GM19099 (cell line): Measurements from ENCODE around the gene GSE1.

ENCODE experiments used
- POLR2A ChIP-seq: IDR thresholded peaks from 3 replicates; pipeline ENCODE4 v1.6.1; 2011; ENCODE audit warnings: low read depth; ENCODE audit not compliant: insufficient read length; ENCODE audit errors: extremely low read depth

Gene GSE1

DNA sequence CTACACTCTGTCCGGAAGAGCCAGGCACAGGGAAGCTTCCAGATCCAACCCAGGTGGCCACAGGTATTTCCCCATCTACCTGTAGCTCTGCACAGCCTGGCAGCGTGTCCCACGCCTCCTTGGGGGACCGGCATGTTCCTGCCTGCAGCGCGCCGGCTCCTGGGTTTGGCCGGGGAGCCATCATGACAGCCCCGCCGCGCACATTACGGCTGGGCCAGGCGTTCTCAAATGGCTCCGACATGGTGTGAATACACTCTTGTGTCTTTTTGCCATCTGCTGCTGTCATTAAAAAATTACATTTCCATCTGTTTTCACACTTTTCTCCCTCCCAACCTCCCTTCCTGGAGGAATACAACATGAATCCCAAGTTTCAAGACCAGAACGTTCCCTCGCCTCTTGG is 83.7 kb downstream of the GSE1 start:
- no peak for TF ChIP-seq POLR2A

DNA sequence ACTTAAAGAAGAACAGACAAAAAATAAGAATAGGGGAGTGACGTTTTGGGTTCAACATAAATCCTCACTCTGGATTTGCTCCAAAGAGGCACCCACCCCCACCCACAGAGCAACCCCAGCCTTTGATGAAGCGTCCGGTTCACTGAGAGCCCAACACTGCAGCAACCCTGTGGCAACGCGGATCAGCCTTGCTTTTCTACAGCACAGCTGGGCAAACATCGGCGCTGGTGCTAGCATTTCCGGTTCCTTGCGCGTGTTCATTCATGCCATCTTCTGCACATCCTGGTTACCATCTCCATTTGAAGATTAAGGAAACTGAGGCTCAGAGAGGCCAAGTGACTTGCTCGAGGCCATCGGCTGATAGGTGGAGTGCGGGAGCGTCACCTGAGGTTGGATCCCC is 84.3 kb downstream of the GSE1 start:
- TF ChIP-seq POLR2A: no peak

DNA sequence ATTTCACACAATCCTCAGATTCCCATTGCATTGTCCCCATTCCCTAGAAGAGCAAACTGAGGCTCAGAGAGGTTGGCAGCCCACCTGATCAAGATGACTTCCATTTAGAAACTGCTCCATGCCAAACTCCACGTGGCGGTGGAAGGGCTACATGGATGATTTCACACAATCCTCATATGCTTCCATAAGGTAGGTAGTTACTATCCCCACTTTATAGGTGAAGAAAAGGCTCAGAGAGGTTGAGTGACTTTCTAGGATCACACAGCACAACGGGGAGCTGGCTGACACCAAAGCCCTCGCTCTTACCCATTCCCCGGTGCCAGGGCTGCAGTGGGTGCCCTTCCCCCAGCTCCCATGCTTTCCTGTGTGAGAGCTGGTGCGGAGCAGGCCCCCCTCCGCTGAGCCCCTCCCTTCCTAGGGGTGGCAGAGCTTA is 85.4 kb downstream of the GSE1 start:
- TF ChIP-seq POLR2A: no peak

DNA sequence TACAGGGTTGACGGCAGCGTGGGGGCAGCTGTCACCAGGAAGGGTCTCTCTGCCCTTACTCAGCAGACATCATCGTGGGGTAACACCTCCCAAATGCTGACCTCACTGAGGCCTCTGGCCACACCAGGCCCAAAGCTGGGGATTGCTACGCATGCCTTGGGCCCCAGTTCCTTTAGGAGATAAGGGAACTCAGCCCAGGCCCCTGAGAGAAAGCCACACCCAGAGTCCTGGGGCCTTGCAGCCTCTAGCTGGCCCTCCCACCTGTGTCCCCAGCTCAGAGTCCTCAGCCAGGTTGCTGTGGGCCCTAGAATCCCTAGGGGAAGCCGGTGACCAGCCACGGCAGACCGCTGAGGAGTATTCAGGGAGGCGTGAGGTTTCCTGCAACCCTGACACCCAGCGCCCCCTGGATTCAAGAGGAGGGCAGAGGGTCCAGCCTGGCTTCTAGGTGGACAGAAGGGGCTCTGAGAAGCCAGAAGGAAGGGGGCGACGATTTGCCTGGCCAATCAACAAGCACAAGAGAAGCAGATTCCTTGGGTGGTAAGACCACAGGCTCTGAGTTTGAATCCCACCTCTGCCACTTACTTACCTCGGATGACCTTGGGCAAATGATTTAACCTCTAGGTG is 85.9 kb downstream of the GSE1 start:
- TF ChIP-seq POLR2A: no peak

DNA sequence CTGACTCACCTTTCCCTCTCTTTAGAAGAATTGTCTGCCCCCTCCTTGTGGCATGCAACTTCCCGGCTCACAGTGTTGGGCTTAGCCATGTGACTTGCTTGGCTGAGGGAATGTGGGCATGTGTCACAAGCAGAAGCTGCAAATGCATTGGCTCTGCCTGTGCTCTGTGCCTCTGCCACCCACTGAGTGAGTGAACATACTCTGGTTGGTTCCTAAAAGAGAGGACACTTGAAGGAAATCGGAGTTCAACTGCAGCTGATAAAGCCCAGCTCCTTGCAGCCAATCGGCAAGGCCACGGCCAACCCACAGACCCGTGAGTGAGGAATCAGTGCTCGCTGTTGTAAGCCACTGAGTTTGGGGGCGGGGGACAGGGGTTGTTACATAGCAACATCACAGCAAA is 86.5 kb downstream of the GSE1 start:
- no peak for TF ChIP-seq POLR2A

DNA sequence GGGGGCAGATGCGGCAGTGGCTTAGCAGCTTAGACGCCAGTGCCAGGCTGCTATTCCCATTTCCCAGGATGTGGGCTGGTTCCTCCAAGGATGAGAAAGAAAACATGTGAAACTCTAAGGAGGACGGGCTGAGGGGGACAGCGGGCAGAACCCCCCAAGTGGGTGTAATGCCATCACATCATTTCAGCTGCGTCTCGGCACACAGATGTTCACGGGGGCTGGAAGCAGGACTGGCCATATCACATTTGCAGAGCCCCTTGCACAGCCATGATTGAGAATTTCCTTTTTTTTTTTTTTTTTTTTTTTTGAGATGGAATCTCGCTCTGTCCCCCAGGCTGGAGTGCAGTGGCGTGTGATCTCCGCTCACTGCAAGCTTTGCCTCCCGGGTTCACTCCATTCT is 90.9 kb downstream of the GSE1 start:
- no peak for TF ChIP-seq POLR2A

DNA sequence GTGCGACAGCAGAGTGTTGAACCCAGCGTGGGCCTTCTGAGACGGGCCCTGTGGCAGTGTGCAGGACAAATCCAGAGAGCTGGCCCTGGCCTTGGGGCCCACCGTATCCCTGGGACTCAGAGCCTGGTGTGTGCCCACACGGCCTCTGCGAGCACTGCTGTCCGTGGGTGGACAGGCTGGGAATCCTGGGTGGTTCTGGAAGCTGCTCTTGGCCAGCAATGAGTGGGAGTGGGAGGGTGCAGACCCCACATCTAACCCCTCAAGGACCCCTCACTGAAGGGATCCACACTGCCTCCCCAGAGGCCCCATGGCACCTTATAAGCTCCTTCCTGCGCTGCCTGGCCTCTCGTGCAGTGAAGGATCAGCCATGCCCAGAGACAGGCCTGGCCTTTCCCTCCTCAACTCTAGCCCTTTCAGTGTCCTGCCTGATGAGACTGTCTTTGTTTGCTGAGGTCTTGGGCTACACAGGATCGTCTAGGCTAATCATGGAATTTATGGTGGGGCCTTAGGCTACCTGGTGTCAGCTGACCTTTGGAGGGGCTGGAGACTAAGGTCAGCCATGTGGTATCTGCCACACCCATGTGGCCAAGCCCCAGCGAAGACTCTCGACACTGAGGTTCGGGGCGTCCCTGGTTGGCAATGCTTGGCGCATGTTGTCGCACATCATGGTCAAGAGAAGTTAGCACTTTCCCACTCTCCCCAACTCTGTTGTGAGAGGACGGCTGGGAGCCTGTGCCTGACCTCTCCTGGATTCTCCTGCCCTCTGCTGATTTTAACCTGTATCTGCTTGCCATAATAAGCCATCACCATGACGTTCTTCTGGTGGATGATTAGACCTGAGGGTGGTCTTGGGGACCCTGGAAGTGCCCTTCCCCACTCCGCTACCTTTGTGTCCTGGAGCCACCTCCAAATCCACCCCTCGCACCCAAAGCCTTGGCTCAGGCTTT is 92.1 kb downstream of the GSE1 start:
- no peak for TF ChIP-seq POLR2A

DNA sequence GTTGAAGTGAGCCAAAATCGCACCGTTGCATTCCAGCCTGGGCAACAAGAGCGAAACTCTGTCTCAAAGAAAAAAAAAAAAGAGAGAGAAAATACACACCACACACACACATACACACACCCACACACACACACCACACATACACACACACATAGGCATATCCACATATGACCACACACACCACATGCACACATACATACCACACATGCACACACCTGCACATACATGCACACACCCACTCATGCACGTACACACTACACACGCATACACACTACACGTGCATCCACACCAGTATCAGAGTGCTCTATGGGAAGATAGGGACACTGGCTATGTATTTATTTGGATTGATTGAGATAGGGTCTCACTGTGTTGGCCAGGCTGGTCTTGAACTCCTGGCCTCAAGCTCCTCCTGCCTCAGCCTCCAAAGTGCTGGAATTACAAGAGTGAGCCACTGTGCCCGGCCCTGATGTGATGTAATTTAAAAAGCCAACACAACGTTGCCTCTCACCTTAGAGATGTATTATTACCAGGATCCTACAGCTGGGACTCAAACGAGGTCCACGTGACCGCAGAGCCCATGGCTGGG is 93.4 kb downstream of the GSE1 start:
- TF ChIP-seq POLR2A: no peak

DNA sequence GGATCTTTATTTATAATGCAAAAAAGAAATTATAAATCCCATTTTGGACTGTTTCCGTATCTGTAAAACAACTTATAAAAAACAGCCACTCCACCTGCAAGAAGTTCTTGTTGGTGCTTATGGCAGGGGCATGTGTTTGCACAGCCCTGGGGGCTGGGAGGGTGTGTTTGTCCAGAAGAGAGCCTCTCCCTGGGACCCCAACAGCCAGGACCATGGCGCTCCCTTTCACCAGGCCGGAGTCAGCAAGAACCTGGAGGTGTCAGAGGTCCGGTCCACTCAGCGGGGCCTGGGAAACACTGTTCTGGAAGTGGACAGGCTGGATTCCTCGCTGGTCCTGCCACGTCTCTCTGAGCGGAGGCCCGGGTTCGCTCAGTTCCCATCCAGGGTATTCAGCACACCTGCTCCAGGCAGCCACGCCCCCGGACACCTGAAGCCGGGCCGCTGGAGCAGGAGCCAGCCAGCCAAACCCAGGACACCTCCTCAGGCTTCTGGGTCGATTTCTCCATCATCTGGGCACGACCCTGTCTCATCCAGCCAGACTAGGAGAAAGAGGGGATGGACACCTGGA is 94.5 kb downstream of the GSE1 start:
- TF ChIP-seq POLR2A: no peak

DNA sequence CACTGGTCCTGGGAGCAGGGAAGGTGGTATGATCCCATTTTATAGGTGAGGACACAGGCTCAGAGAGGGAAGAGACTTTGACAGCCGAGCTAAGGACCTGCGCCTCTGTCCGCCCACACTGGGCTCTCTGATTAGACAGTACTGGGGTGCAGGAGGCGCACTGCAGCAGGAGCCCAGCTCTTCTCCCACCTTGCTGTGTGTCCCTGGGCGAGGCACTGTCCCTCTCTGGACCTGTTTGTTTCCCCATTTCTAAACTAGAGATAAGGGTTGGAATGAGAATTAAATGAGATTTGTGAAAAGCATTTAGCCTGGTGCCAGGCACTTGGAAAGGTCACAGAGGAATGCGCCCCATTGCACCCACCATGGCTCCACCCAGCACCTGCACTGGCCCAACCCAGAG is 95.2 kb downstream of the GSE1 start:
- TF ChIP-seq POLR2A: no peak

DNA sequence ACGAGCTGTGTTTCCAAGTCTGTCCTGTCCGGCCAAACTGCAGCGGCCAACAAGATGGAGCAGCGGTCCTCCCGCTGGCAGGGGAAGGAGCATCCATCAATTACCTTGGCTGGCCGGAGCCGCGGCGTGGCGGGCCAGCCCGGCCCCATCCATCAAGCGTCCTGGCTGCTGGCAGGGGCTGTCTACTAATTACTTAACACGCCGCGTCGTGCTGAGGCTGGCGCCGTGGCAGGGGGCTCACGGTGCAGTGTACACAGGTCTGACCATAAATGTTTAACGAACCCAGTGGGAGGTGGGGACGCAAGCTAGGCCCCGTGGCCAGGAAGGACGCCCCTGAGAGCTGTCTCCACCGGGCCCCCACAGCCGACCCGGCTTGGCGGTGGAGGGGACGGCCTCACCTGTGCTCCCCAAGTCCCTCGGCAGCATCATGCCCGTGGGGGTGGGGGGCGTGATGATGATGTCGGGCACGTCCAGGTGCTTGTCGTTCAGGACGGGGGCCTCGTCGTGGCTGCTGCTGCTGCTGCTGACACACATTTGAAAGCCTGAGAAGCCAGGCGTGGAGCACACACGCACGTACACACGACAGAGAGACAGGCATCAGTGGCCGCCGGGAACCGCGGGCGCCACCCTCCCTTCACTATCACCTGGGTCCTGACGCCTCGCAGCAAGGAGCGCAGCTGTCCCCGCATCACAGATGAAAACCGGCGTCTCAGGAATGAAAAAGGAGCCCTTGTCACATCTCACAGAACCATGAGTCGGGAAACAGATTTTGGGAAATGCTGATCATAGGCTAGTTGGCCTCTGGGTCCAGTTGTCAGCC is 96.9 kb downstream of the GSE1 start:
- TF ChIP-seq POLR2A: no peak

DNA sequence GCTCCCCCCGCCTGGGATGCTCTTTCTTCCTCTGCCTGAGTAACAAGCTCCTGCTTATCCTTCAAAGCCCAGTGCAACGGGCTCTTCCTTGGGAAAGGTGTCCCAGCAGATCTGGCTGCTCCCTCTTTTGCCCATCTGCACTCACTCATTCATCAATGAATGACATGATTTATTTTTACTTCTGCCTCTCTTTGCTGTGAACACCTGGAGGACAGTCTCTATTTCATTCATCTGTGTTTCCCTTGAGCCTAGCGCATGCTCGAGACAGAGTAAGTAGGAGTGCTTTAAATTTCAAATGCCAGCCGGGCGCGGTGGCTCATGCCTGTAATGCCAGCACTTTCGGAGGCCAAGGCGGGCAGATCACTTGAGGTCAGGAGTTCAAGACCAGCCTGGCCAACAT is 97.6 kb downstream of the GSE1 start:
- TF ChIP-seq POLR2A: no peak

DNA sequence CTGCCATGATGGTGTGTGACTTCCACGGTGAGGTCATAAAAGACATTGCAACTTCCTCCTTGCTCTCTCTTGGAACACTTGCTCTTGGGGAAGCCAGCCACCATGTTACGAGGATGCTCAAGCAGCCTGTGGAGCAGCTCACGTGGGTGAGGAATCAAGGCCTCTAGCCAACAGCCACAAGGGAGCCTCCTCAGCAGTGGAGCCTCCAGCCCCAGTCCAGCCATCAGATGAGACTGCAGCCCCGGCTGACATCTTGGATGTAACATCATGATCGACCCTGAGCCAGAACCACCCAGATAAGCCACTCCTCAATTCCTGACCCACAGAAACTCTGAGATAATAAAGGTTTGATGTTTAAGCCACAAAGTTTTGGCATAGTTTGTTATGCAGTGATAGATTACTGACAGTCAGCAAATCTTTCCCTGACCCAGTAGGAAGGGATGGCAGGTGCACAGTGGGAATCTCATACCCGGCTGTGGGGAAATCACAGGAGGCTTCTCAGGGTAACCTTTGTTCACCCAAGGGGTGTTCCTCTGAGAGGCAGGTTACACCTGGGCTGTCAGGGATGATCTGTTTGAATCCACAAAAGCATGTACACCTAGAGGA is 99.0 kb downstream of the GSE1 start:
- no peak for TF ChIP-seq POLR2A

DNA sequence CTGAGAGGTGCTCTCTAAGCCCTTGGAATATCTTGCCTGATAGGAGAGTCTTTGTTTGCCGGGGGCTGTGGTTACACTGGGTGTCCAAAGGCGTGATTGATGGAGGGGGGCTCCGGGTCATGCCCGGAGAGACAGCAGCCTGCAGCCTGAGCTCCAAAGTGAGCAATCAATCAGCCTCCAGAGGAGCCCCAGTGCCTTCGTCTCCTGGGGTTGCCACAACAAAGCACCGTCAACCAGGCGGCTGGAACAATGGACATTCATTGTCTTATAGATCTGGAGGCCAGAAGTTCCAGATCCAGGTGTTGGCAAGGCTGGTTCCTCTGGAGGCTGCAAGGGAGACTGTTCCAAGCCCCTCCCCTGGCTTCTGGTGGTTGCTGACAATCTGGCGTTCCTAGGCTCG is 99.7 kb downstream of the GSE1 start:
- TF ChIP-seq POLR2A: no peak
